ENCODE data around the gene BLOC1S3.

The BLOC1S3 gene

DNA sequence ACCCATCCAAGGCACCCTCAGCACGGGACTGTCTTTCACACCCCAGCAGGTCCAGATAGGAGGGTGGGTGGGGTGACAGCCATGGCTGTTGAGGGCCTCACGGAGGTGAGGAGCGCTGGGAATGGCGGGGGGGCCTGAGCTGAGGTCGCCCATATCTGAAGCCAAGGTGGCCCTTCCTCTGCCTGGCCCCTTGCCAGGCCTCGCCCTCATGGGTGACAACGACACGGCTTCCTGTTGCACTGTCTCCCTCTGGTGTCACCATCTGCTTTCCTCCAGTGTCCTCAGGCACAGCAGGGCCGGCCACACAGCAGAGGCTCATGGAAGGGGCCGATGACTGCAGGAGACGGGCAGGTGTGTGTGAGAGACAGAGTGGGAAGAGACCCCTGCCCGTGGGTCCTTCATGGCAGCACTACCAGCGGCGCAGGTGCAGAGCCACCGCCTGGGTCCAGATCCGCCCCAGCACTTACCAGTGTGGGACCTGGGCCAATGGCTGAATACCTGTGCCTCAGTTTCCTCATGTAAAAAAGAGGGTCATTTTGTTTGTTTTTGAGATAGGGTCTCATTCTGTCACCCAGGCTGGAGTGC is 9.7 kb upstream of the BLOC1S3 start:
- DNase-seq (ENCODE audit: low read depth) = no peak

DNA sequence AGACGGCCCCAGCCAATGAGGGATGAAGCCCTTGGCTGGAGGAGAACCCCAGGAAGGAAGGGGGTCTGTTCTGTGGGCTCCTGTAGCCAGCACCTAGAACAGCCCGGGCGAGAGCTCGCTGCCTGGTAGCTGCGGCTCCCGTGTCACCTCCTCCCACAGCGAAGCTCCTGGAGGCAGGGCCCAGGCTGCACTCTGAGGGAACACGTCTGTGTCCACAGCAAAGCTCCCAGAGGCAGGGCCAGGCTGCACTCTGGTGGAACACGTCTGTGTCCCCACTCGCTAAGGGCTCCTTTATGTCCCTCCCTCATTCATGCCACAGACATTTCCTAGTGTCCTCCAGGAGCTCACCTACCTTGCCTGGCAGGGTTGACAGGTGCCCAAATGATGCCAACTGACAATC is 9.0 kb upstream of the BLOC1S3 start:
- DNase-seq (ENCODE audit: low read depth) = no peak
- TF ChIP-seq CTCF (IDR thresholded peaks at IDR 0.05; ENCODE audit: control insufficient read depth, insufficient read depth, low read depth, low read length, missing control alignments) = no peak
- H3K4me3 ChIP-seq (ENCODE audit: control insufficient read depth, low read depth, low read length) = no peak overlapping the region

More for the DNA sequence above, 9.7 kb upstream of the BLOC1S3 start:
- TF ChIP-seq CTCF (IDR thresholded peaks at IDR 0.05; ENCODE audit: control insufficient read depth, insufficient read depth, low read depth, low read length, missing control alignments) = no peak
- no peak overlapping the region for H3K4me3 ChIP-seq (ENCODE audit: control insufficient read depth, low read depth, low read length)

DNA sequence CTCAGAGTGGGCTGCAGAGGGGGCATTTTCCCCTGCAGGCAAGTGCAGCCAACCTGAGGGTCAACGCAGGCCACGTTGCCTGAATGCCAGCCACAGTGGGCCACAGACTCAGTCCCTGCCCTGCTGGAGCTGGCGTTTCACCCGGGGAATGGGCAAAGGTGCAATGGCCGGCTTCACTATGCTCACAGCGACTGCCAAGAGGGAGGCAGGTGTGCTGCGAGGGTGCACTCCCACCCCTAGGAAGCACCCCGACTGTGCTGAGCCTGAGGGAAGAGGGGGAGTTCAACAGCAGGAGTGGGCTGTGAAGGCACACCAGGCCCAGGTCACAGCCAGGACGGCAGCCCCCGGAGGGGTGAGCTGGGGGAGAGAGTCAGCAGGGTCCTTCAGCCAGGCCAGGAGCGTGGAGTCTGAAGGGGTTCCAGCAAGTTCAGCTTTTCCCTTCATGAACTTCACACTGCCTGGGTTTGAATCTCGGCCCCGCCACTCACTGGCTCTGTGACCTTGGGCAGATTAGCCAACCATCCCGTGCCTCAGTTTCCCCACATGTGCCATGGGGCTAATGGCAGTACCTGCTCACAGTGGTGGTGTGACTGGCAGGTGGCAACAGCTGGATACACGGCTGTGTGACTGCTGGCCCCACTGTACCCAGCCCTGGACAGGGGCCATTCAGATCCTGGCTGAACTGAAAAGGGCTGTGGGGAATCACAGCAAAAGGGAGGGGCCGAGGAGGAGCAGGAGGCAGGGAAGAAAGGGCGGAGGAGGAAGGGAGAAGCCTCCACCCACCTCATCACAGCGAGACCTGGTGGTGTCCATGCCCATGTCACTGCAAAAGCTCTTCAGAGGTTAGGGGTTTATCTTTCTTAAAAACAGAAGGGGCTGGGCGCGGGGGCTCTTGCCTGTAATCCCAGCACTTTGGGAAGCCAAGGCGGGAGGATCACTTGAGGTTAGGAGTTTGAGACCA is 8.2 kb upstream of the BLOC1S3 start:
- no peak overlapping the region for H3K4me3 ChIP-seq (ENCODE audit: control insufficient read depth, low read depth, low read length)
- TF ChIP-seq CTCF (IDR thresholded peaks at IDR 0.05; ENCODE audit: control insufficient read depth, insufficient read depth, low read depth, low read length, missing control alignments) = no peak
- DNase-seq (ENCODE audit: low read depth) = no peak

GRCh38 chr19:45171211-45171623 is 7.4 kb upstream of the BLOC1S3 start:
- DNase-seq (ENCODE audit: low read depth) = no peak
- no peak for TF ChIP-seq CTCF (IDR thresholded peaks at IDR 0.05; ENCODE audit: control insufficient read depth, insufficient read depth, low read depth, low read length, missing control alignments)
- no peak overlapping the region for H3K4me3 ChIP-seq (ENCODE audit: control insufficient read depth, low read depth, low read length)

DNA sequence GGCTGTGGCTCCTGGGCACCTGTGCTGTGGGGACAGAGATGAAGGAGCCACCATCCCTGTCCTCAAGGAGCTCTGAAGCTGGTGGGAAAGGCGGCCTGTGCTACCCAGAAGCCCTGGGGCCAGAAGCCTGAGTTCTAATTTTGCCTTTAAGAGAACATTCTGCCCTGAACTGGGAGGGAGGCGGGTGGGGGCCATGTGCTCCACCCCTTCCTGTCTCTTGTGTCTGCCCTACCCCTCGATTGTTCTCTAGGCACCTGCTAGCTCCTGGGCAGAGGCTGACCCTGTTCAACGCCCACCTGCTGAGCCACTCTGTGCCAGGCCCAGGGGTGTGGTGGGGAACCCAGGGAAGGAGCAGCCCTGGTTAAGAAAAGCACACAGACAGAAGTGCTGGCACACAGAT is 6.4 kb upstream of the BLOC1S3 start:
- no peak overlapping the region for H3K4me3 ChIP-seq (ENCODE audit: control insufficient read depth, low read depth, low read length)
- no peak for TF ChIP-seq CTCF (IDR thresholded peaks at IDR 0.05; ENCODE audit: control insufficient read depth, insufficient read depth, low read depth, low read length, missing control alignments)
- no peak for DNase-seq (ENCODE audit: low read depth)

- no peak for TF ChIP-seq CTCF (IDR thresholded peaks at IDR 0.05; ENCODE audit: control insufficient read depth, insufficient read depth, low read depth, low read length, missing control alignments)
- DNase-seq (ENCODE audit: low read depth) = no peak
- H3K4me3 ChIP-seq (ENCODE audit: control insufficient read depth, low read depth, low read length) = no peak overlapping the region
Measured at GRCh38 chr19:45172611-45173208, 5.9 kb upstream of the BLOC1S3 start.
